A673 (cell line): ENCODE data around the gene CTTNBP2. TPM values are rescaled to one million over a fixed set of nuclear protein-coding genes. Genes with fewer than 3 reads are reported as not detected.

Source experiments
- BruUV-seq: library from RNA; stranded (reverse); fragments of 400-500 nt; replicated peaks from 2 replicates; lab custom pipeline; 2021; lab: Mats Ljungman, UMichigan
- CTCF ChIA-PET: fragments of 300-600 bp; sonication (Branson Sonifier 250); formaldehyde crosslinking; loops from one replicate; lab custom pipeline; 2022; ENCODE audit warnings: antibody characterized with exemption; lab: Charles Lee
- POLR2A ChIA-PET: fragments of 300-600 bp; sonication (Branson Sonifier 250); formaldehyde crosslinking; loops from one replicate; lab custom pipeline; 2022; ENCODE audit warnings: antibody characterized with exemption; ENCODE audit not compliant: low non-redundant PET; lab: Charles Lee
- DNase-seq: peaks from one replicate; pipeline ENCODE4 v3.0.0-alpha.2; 2015; ENCODE audit warnings: low spot score
- H3K27ac ChIP-seq: fragments of 200-600 bp; sonication (generic); 2 replicates; pipeline ENCODE4 v1.5.1; 2016; ENCODE audit warnings: mixed run types, low read depth, mild to moderate bottlenecking, mixed read lengths, antibody characterized with exemption, low read length; ENCODE audit not compliant: poor library complexity, severe bottlenecking
- H3K27me3 ChIP-seq: fragments of 200-600 bp; sonication (generic); replicated peaks from 2 replicates; pipeline ENCODE4 v1.6.1; 2017; ENCODE audit warnings: mixed run types, low read depth, mild to moderate bottlenecking, mixed read lengths, antibody characterized with exemption, low read length; ENCODE audit not compliant: insufficient read depth, poor library complexity
- H3K36me3 ChIP-seq: fragments of 200-600 bp; sonication (generic); 2 replicates; pipeline ENCODE4 v1.6.1; 2016; ENCODE audit warnings: mixed run types, mild to moderate bottlenecking, mixed read lengths, antibody characterized with exemption, low read length; ENCODE audit not compliant: insufficient read depth, poor library complexity, severe bottlenecking
- H3K4me1 ChIP-seq: fragments of 200-600 bp; sonication (generic); 2 replicates; pipeline ENCODE4 v1.6.1; 2017; ENCODE audit warnings: mixed run types, mild to moderate bottlenecking, mixed read lengths, antibody characterized with exemption, low read length; ENCODE audit not compliant: insufficient read depth, poor library complexity, severe bottlenecking
- H3K4me3 ChIP-seq: fragments of 200-600 bp; sonication (generic); 2 replicates; pipeline ENCODE4 v1.5.1; 2016; ENCODE audit warnings: low read depth, mixed run types, mild to moderate bottlenecking, mixed read lengths, low read length; ENCODE audit not compliant: poor library complexity, severe bottlenecking
- H3K9me3 ChIP-seq: fragments of 200-600 bp; sonication (generic); 2 replicates; pipeline ENCODE4 v1.6.1; 2016; ENCODE audit warnings: mixed run types, low read depth, mild to moderate bottlenecking, mixed read lengths, antibody characterized with exemption, low read length; ENCODE audit not compliant: poor library complexity, severe bottlenecking
- EZH2 ChIP-seq: fragments of 200-600 bp; sonication (generic); IDR thresholded peaks from 2 replicates; pipeline ENCODE4 v1.6.1; 2017; ENCODE audit warnings: borderline replicate concordance, low read depth, mild to moderate bottlenecking, mixed read lengths, antibody characterized with exemption, low read length; ENCODE audit not compliant: poor library complexity, severe bottlenecking
- intact Hi-C: fragments of 100-400 bp; cut with micrococcal nuclease; formaldehyde crosslinking; loops from one replicate; pipeline ENCODE4 v1.10.0; 2022; ENCODE audit not compliant: unreplicated experiment
- total RNA-seq: library from RNA; stranded (reverse); gene quantifications from 2 replicates; pipeline ENCODE4 v1.2.3, GENCODE V29; 2021
- TF ChIP-seq, protein P1 (sequence below): fragments of 300-800, 200-600 bp; sonication (generic); conservative IDR thresholded peaks from 2 replicates; pipeline ENCODE4 v1.5.1; 2017; ENCODE audit warnings: low read depth, mild to moderate bottlenecking, antibody characterized with exemption, low read length, moderate library complexity, mixed read lengths

Gene CTTNBP2
- total RNA-seq, 1 experiment from 2014 or later, result 21.8 TPM

DNA sequence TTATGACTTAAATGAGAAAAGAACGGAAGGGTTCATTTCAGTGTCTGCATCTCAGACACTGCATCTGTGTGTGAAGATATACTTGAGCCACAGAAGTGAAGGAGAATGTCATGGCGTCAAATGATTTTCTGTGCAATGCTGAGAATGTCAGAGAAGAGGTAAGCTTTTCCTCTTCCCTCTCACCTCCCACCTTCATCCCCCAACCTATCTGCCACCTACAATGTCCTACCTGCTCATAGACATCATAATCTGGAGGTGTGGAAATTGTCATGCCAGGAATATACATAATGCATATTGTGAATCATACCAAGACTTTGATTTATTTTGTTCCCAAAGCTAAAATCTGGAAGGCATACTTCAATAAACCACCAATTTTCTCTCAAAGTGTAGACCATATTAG lies 53.7 kb downstream of the CTTNBP2 start:
- Histone ChIP-seq H3K4me3 (no peak overlapping the region), H3K4me1 (peaks cover 13% of the 10 kb centered on the region), H3K27me3 (no peaks in the 10 kb centered on the region), H3K36me3 (no peaks in the 10 kb centered on the region), H3K9me3 (no peaks in the 10 kb centered on the region), H3K27ac (no peak overlapping the region)
- no TSS peak for BruUV-seq
- CTCF ChIA-PET, result no interaction called here
- no peak for DNase-seq
- POLR2A ChIA-PET, result no interaction called here
- no peak for TF ChIP-seq EZH2
- TF ChIP-seq, protein P1, sequence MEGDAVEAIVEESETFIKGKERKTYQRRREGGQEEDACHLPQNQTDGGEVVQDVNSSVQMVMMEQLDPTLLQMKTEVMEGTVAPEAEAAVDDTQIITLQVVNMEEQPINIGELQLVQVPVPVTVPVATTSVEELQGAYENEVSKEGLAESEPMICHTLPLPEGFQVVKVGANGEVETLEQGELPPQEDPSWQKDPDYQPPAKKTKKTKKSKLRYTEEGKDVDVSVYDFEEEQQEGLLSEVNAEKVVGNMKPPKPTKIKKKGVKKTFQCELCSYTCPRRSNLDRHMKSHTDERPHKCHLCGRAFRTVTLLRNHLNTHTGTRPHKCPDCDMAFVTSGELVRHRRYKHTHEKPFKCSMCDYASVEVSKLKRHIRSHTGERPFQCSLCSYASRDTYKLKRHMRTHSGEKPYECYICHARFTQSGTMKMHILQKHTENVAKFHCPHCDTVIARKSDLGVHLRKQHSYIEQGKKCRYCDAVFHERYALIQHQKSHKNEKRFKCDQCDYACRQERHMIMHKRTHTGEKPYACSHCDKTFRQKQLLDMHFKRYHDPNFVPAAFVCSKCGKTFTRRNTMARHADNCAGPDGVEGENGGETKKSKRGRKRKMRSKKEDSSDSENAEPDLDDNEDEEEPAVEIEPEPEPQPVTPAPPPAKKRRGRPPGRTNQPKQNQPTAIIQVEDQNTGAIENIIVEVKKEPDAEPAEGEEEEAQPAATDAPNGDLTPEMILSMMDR, result no peak
- intact Hi-C loops, result no loop called here

DNA sequence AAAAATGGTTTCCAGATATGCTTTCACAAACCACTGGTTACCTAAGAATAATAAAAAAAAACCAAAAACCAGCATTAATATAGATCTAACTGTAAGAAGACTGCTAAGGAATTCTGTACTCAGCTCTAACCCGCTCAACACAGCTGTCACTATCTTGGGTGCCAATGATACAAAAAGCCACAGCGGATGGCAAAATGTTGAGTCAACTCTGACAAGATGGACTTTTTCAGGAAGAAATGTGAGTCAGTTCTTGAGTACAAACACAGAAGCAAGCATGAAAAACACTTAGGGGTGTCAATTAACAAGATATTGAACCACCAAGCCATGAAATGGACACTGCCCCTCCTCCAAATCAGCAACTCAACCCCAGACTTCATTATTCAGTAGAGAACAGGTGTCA lies 55.0 kb downstream of the CTTNBP2 start:
- Histone ChIP-seq H3K36me3 (no peaks in the 10 kb centered on the region), H3K27me3 (no peaks in the 10 kb centered on the region), H3K9me3 (no peaks in the 10 kb centered on the region), H3K27ac (no peak overlapping the region), H3K4me1 (peaks cover 13% of the 10 kb centered on the region), H3K4me3 (no peak overlapping the region)
- intact Hi-C loops, result no loop called here
- DNase-seq, result no peak
- ChIA-PET POLR2A (no interaction called here), CTCF (no interaction called here)
- no peak for TF ChIP-seq EZH2
- TF ChIP-seq, protein P1, result no peak
- BruUV-seq, result no TSS peak

DNA sequence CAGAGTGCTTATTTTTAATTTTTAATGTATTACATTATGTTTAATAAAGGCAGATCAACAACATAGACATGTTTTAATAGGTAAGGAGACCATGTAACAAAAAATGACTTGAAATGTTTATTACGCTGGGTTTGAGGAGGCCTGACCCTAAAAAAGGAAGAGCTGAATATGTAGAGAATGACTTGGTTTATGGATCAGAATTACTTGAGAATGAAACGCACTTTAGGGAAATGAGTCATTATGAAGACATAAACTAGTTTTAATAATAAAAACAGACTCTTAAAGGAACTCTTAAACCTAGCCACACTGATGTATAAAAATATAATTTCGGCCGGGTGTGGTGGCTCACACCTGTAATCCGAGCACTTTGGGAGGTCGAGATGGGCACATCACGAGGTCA lies 56.5 kb downstream of the CTTNBP2 start:
- POLR2A ChIA-PET, result no interaction called here
- TF ChIP-seq EZH2, result no peak
- TF ChIP-seq, protein P1, result no peak
- Histone ChIP-seq H3K36me3 (no peaks in the 10 kb centered on the region), H3K27me3 (no peaks in the 10 kb centered on the region), H3K9me3 (no peaks in the 10 kb centered on the region), H3K27ac (no peak overlapping the region), H3K4me3 (no peak overlapping the region), H3K4me1 (peaks cover 22% of the 10 kb centered on the region)
- BruUV-seq, result no TSS peak
- CTCF ChIA-PET, result no interaction called here
- intact Hi-C loops, result no loop called here
- DNase-seq, result no peak
